ENCODE data around the gene MYO10. TPM values are rescaled to one million over a fixed set of nuclear protein-coding genes. Genes with fewer than 3 reads are reported as not detected.

Gene MYO10
- total and polyA plus RNA-seq, 3 donors from 2014 or later, result 37.8 to 102 (median 99.8) TPM

- H3K9me3 ChIP-seq, result no peaks in the 10 kb centered on the region
- TF ChIP-seq CTCF (IDR thresholded peaks at IDR 0.05) (no peak), POLR2A (IDR thresholded peaks at IDR 0.05) (no peak)
- H3K27ac ChIP-seq, result no peak overlapping the region
- 81 to 87% methylated on average over 6 of the region's 6 CpGs for WGBS, 2 donors
- intact Hi-C loops (cut with DNase I; ENCODE audit: low total_unique reads), result no loop called here
- no peak overlapping the region for H3K4me3 ChIP-seq
- H3K4me1 ChIP-seq, result no peaks in the 10 kb centered on the region
- H3K27me3 ChIP-seq, result no peaks in the 10 kb centered on the region
- no peak for DNase-seq
- no peaks in the 10 kb centered on the region for H3K36me3 ChIP-seq (ENCODE audit: low read depth, missing control alignments)
Observed at GRCh38 chr5:16897800-16898199, 38.3 kb downstream of the MYO10 start.

- Histone ChIP-seq H3K36me3 (ENCODE audit: low read depth, missing control alignments) (no peaks in the 10 kb centered on the region), H3K27ac (no peak overlapping the region), H3K27me3 (no peaks in the 10 kb centered on the region), H3K4me1 (no peaks in the 10 kb centered on the region), H3K4me3 (no peak overlapping the region), H3K9me3 (no peaks in the 10 kb centered on the region)
- no peak for DNase-seq
- TF ChIP-seq POLR2A (IDR thresholded peaks at IDR 0.05), result no peak
- intact Hi-C loops (cut with DNase I; ENCODE audit: low total_unique reads), result no loop called here
- 64 to 74% methylated on average over 7 of the region's 7 CpGs for WGBS, 2 donors
Observed at GRCh38 chr5:16897284-16897704, 38.8 kb downstream of the MYO10 start.

GRCh38 chr5:16896767-16897166 is 39.3 kb downstream of the MYO10 start:
- intact Hi-C loops (cut with DNase I; ENCODE audit: low total_unique reads), result no loop called here
- no peaks in the 10 kb centered on the region for H3K4me1 ChIP-seq
- H3K4me3 ChIP-seq, result no peak overlapping the region
- no peaks in the 10 kb centered on the region for H3K36me3 ChIP-seq (ENCODE audit: low read depth, missing control alignments)
- H3K27me3 ChIP-seq, result no peaks in the 10 kb centered on the region
- no peak overlapping the region for H3K27ac ChIP-seq
- no peak for DNase-seq
- TF ChIP-seq POLR2A (IDR thresholded peaks at IDR 0.05) (no peak), CTCF (IDR thresholded peaks at IDR 0.05) (no peak)
- no peaks in the 10 kb centered on the region for H3K9me3 ChIP-seq
- WGBS, 2 donors, result 60 to 69% methylated on average over 4 of the region's 4 CpGs

- WGBS, 2 donors, result 70 to 75% methylated on average over 13 of the region's 13 CpGs
- Histone ChIP-seq H3K9me3 (no peaks in the 10 kb centered on the region), H3K27ac (no peak overlapping the region), H3K36me3 (ENCODE audit: low read depth, missing control alignments) (no peaks in the 10 kb centered on the region), H3K27me3 (no peaks in the 10 kb centered on the region), H3K4me3 (no peak overlapping the region), H3K4me1 (peaks cover 10% of the 10 kb centered on the region)
- TF ChIP-seq CTCF (IDR thresholded peaks at IDR 0.05) (no peak), POLR2A (IDR thresholded peaks at IDR 0.05) (no peak)
- intact Hi-C loops (cut with DNase I; ENCODE audit: low total_unique reads), result no loop called here
- no peak for DNase-seq
Observed at GRCh38 chr5:16894236-16895057, 41.6 kb downstream of the MYO10 start.

- intact Hi-C loops (cut with DNase I; ENCODE audit: low total_unique reads), result no loop called here
- Histone ChIP-seq H3K9me3 (no peaks in the 10 kb centered on the region), H3K4me3 (no peak overlapping the region), H3K27ac (no peak overlapping the region), H3K27me3 (no peaks in the 10 kb centered on the region), H3K36me3 (ENCODE audit: low read depth, missing control alignments) (no peaks in the 10 kb centered on the region), H3K4me1 (peaks cover 20% of the 10 kb centered on the region)
- 89 to 91% methylated on average over 8 of the region's 8 CpGs for WGBS, 2 donors
- DNase-seq, result no peak
- TF ChIP-seq CTCF (IDR thresholded peaks at IDR 0.05) (no peak), POLR2A (IDR thresholded peaks at IDR 0.05) (no peak)
Observed at GRCh38 chr5:16891033-16891432, 45.1 kb downstream of the MYO10 start.
